OCI-LY7 (cell line): ENCODE measurements around the gene GALNT1. TPM values are rescaled to one million over a fixed set of nuclear protein-coding genes. Genes with fewer than 3 reads are reported as not detected.

Source experiments
- BruUV-seq: library from RNA; stranded (reverse); fragments of 400-500 nt; replicated peaks from 2 replicates; lab custom pipeline; 2021; lab: Mats Ljungman, UMichigan
- CTCF ChIA-PET: fragments of 300-600 bp; sonication (Branson Sonifier 250); formaldehyde crosslinking; loops from one replicate; lab custom pipeline; 2022; ENCODE audit warnings: antibody characterized with exemption; ENCODE audit not compliant: unreplicated experiment; lab: Charles Lee
- POLR2A ChIA-PET: fragments of 300-600 bp; sonication (Branson Sonifier 250); formaldehyde crosslinking; loops from one replicate; lab custom pipeline; 2022; ENCODE audit warnings: antibody characterized with exemption; lab: Charles Lee
- DNase-seq: peaks from one replicate; pipeline ENCODE4 v3.0.0-alpha.2; 2015; ENCODE audit warnings: low spot score
- H2AFZ ChIP-seq: fragments of 200-600 bp; sonication (generic), shearing (Covaris generic); 2 replicates; pipeline ENCODE4 v1.6.1; 2014; ENCODE audit warnings: mild to moderate bottlenecking, antibody characterized with exemption, low read length, moderate library complexity
- H3K27ac ChIP-seq: fragments of 200-600 bp; sonication (generic); 2 replicates; pipeline ENCODE4 v1.5.1; 2014; ENCODE audit warnings: mixed run types, low read depth, mild to moderate bottlenecking, moderate library complexity, low read length, inconsistent platforms; ENCODE audit not compliant: poor library complexity, severe bottlenecking
- H3K36me3 ChIP-seq: fragments of 200-600 bp; sonication (generic); 2 replicates; pipeline ENCODE4 v1.6.1; 2014; ENCODE audit warnings: mild to moderate bottlenecking, antibody characterized with exemption, low read length, moderate library complexity, mixed read lengths; ENCODE audit not compliant: insufficient read depth
- H3K4me1 ChIP-seq: fragments of 200-600 bp; sonication (generic); 2 replicates; pipeline ENCODE4 v1.5.1; 2014; ENCODE audit warnings: mild to moderate bottlenecking, low read length; ENCODE audit not compliant: insufficient read depth, poor library complexity, severe bottlenecking
- H3K4me2 ChIP-seq: fragments of 200-600 bp; sonication (generic); 2 replicates; pipeline ENCODE4 v1.6.1; 2014; ENCODE audit warnings: mild to moderate bottlenecking, low read length
- H3K4me3 ChIP-seq: fragments of 200-600 bp; sonication (generic); 2 replicates; pipeline ENCODE4 v1.5.1; 2014; ENCODE audit warnings: mild to moderate bottlenecking, low read depth, low read length; ENCODE audit not compliant: poor library complexity, severe bottlenecking
- H3K79me2 ChIP-seq: fragments of 200-600 bp; sonication (generic); 2 replicates; pipeline ENCODE4 v1.6.1; 2016; ENCODE audit warnings: low read depth, mild to moderate bottlenecking, low read length, moderate library complexity, mixed read lengths; ENCODE audit not compliant: insufficient read depth
- H3K9me2 ChIP-seq: fragments of 200-600 bp; sonication (generic); 2 replicates; pipeline ENCODE4 v1.6.1; 2016; ENCODE audit warnings: mild to moderate bottlenecking, low read length, mixed read lengths; ENCODE audit not compliant: insufficient read depth
- H3K9me3 ChIP-seq: fragments of 200-600 bp; sonication (generic); 2 replicates; pipeline ENCODE4 v1.6.1; 2014; ENCODE audit warnings: mild to moderate bottlenecking, mixed run types, low read length, mixed read lengths
- H4K20me1 ChIP-seq: fragments of 200-600 bp; sonication (generic); 2 replicates; pipeline ENCODE4 v1.6.1; 2014; ENCODE audit warnings: mild to moderate bottlenecking, antibody characterized with exemption, low read length, moderate library complexity, mixed read lengths; ENCODE audit not compliant: insufficient read depth
- CTCF ChIP-seq: fragments of 200-600 bp; sonication (generic); conservative IDR thresholded peaks from 2 replicates; pipeline ENCODE4 v1.5.1; 2014; ENCODE audit warnings: mild to moderate bottlenecking, antibody characterized with exemption, low read length, moderate library complexity, mixed read lengths
- EZH2phosphoT487 ChIP-seq: fragments of 200-600 bp; sonication (generic); IDR thresholded peaks from 2 replicates; pipeline ENCODE4 v1.6.1; 2018; ENCODE audit warnings: low read depth, borderline replicate concordance, mild to moderate bottlenecking, mixed run types, antibody characterized with exemption, low read length, moderate library complexity, mixed read lengths
- intact Hi-C: fragments of 100-400 bp; cut with micrococcal nuclease; formaldehyde crosslinking; loops from one replicate; pipeline ENCODE4 v1.10.0; 2022; ENCODE audit not compliant: unreplicated experiment
- total RNA-seq, 2 experiments: library from RNA; depleted of rRNA in 1 of 2; stranded (reverse); fragments of >200 nt in 1 of 2; shearing (Covaris generic) in 1 of 2; gene quantifications; 2 replicates each; pipeline ENCODE4 v1.2.3, GENCODE V29; 2014 to 2022

GALNT1 gene
- total RNA-seq, 2 experiments from 2014 or later, result 22.0 to 37.2 TPM

GRCh38 chr18:35635170-35635569, 53.6 kb downstream of the GALNT1 start:
- ChIA-PET CTCF (no interaction called here), POLR2A (interaction anchor here (0.5 kb wide), 1 partner anchor 227 kb away, joined by 4 read pairs; no protein-coding TSS in a partner anchor)
- intact Hi-C loops, result no loop called here
- BruUV-seq, result no TSS peak
- Histone ChIP-seq H3K4me2 (no peak overlapping the region), H3K4me1 (no peaks in the 10 kb centered on the region), H4K20me1 (no peaks in the 10 kb centered on the region), H3K9me3 (no peaks in the 10 kb centered on the region), H3K36me3 (no peaks in the 10 kb centered on the region; the same call in 1 of the 2 replicates), H3K9me2 (no peaks in the 10 kb centered on the region), H3K79me2 (no peaks in the 10 kb centered on the region), H2AFZ (no peak overlapping the region), H3K4me3 (no peak overlapping the region), H3K27ac (no peak overlapping the region)
- TF ChIP-seq EZH2phosphoT487 (no peak), CTCF (no peak)
- no peak for DNase-seq

- Histone ChIP-seq H3K36me3 (no peaks in the 10 kb centered on the region; the same call in 1 of the 2 replicates), H3K4me1 (no peaks in the 10 kb centered on the region), H3K4me2 (no peak overlapping the region), H3K79me2 (no peaks in the 10 kb centered on the region), H2AFZ (no peak overlapping the region), H3K4me3 (no peak overlapping the region), H4K20me1 (no peaks in the 10 kb centered on the region), H3K9me2 (no peaks in the 10 kb centered on the region), H3K27ac (no peak overlapping the region), H3K9me3 (no peaks in the 10 kb centered on the region)
- DNase-seq, result no peak
- no peak for TF ChIP-seq CTCF
- TF ChIP-seq EZH2phosphoT487, result no peak
- ChIA-PET POLR2A (no interaction called here), CTCF (interaction anchor here (0.6 kb wide), 1 partner anchor 567 kb away, joined by 3 read pairs; no protein-coding TSS in a partner anchor)
- intact Hi-C loops, result no loop called here
- no TSS peak for BruUV-seq
Observed at GRCh38 chr18:35637227-35637626, 55.7 kb downstream of the GALNT1 start.

- no peaks in the 10 kb centered on the region for H3K9me2 ChIP-seq
- ChIA-PET POLR2A (no interaction called here), CTCF (no interaction called here)
- BruUV-seq, result no TSS peak
- H2AFZ ChIP-seq, result no peak overlapping the region
- TF ChIP-seq EZH2phosphoT487, result no peak
- TF ChIP-seq CTCF, result no peak
- H3K9me3 ChIP-seq, result no peaks in the 10 kb centered on the region
- H3K79me2 ChIP-seq, result no peaks in the 10 kb centered on the region
- no peak overlapping the region for H3K4me2 ChIP-seq
- no peak overlapping the region for H3K27ac ChIP-seq
- no peak for DNase-seq
- H3K4me1 ChIP-seq, result no peaks in the 10 kb centered on the region
- no peaks in the 10 kb centered on the region for H4K20me1 ChIP-seq
- no peaks in the 10 kb centered on the region; the same call in 1 of the 2 replicates for H3K36me3 ChIP-seq
- intact Hi-C loops, result no loop called here
- H3K4me3 ChIP-seq, result no peak overlapping the region
Observed at GRCh38 chr18:35639296-35639695, 57.8 kb downstream of the GALNT1 start.
